HL-60 (cell line): Measurements from ENCODE around the gene C9orf153.

Source experiments
- POLR2AphosphoS5 ChIP-seq: IDR thresholded peaks from 2 replicates; pipeline ENCODE4 v1.6.1; 2012; ENCODE audit warnings: low read depth
- SPI1 ChIP-seq: IDR thresholded peaks from 2 replicates; pipeline ENCODE4 v1.6.1; 2012; ENCODE audit warnings: low read depth, mild to moderate bottlenecking, borderline replicate concordance
- TF ChIP-seq, protein P1 (sequence below): IDR thresholded peaks from one replicate; pipeline ENCODE4 v1.5.1; 2011; ENCODE audit warnings: low read length, control low read depth, inconsistent platforms; ENCODE audit not compliant: insufficient read depth

DNA sequence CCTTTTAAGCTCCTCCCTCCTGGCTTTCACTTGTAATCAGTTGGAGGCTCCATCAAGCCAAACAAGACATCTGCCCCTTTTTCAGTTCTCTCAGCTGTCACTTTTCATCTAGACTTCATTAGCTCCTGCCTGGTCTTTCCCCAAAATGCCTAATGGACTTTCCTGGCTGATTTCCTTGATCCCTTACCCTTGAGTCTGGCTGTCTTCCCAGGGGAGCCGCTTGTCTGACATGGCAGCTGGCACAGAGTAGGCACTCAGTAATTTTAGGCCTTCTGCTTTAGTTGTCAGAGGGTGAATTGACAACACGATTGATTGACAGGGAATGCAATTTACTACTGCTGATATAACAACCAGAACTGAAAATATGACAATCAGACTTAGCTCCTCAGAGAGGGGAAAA, 2.1 kb downstream of the C9orf153 start:
- TF ChIP-seq, protein P1, sequence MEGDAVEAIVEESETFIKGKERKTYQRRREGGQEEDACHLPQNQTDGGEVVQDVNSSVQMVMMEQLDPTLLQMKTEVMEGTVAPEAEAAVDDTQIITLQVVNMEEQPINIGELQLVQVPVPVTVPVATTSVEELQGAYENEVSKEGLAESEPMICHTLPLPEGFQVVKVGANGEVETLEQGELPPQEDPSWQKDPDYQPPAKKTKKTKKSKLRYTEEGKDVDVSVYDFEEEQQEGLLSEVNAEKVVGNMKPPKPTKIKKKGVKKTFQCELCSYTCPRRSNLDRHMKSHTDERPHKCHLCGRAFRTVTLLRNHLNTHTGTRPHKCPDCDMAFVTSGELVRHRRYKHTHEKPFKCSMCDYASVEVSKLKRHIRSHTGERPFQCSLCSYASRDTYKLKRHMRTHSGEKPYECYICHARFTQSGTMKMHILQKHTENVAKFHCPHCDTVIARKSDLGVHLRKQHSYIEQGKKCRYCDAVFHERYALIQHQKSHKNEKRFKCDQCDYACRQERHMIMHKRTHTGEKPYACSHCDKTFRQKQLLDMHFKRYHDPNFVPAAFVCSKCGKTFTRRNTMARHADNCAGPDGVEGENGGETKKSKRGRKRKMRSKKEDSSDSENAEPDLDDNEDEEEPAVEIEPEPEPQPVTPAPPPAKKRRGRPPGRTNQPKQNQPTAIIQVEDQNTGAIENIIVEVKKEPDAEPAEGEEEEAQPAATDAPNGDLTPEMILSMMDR = no peak
- TF ChIP-seq POLR2AphosphoS5 (no peak), SPI1 (no peak)
